Stimulated activated CD8-positive, alpha-beta memory T cell treated with anti-CD3 and anti-CD28 coated beads, Interleukin-7, amount 100 ng/mL, for 4 hours (primary cell): ENCODE measurements around the gene REM2.
A peak's percentile ranks its signal among the peaks of the same experiment; 100 is the strongest.
"Not testable (repeated sequence)": the region's sequence is repeated elsewhere in the genome, so short reads cannot be mapped to it uniquely, and the experiment has no call there.

ENCODE experiments used
- DNase-seq, 2 donors: peaks; one replicate each; pipeline ENCODE4 v3.0.0-alpha.2; 2020; ENCODE audit warnings: low read depth in 2 of 2

REM2 gene

GRCh38 chr14:22848351-22849164 is 34.5 kb upstream of the REM2 start:
- no peak for DNase-seq

GRCh38 chr14:22849212-22849819 is 33.7 kb upstream of the REM2 start:
- DNase-seq, result no peak

DNA sequence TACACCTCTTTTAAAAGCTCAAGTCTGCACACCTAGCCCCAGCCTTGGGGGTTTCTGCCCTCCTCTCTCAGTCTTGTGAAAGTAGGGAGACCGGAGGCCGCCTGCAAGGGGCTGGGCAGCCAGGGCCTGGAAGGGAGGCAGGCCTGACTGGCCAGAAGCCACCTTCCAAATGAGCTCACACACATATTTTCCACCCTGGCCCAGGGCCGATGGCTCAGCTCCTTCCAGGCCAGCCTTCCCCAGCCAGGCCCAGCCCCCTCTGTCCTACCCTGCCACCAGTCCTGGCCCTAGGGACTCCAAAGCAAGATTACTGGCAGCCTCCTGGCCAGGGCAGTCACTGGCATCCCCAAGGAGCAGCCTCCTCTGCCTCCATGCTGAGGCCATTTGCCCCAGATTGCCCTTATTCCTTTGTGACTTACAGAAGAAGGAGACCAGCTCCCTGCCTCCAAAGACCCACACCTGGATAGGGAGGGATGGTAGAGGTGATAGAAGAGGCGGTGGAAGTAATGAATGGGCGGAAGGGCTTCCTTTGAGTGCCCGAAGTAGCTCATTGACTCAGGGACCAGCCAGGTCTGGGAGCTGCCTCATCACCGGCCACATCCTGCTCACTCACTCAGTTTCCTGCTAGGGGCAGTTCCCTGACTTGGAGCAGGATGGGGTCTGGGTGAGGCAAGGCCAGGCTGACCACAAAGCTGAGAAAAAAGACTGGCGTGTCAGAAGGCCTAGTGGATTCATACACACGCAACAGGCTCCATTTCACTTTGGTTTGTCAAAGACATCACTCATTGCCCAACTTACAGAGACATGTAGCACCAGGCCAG is 31.9 kb upstream of the REM2 start:
- DNase-seq, result no peak

GRCh38 chr14:22852178-22852577 is 30.8 kb upstream of the REM2 start:
- DNase-seq, result not testable (repeated sequence)

DNA sequence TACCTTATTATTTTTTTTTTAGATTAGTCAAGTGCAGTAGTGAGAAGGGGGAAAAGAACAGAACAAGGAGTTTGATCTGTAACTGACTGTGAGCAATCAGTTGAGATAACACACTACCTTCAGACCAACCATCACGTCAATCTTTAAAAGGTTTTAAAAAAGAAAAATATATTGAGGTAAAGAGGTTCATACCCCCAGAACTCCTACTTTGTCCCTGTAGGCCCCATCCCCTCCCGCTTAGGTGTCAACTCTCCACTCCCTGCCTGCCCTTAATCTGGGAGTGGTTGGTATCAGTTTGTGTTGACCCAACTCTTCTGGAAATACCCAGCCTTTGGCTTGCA is 30.5 kb upstream of the REM2 start:
- DNase-seq, result no peak

DNA sequence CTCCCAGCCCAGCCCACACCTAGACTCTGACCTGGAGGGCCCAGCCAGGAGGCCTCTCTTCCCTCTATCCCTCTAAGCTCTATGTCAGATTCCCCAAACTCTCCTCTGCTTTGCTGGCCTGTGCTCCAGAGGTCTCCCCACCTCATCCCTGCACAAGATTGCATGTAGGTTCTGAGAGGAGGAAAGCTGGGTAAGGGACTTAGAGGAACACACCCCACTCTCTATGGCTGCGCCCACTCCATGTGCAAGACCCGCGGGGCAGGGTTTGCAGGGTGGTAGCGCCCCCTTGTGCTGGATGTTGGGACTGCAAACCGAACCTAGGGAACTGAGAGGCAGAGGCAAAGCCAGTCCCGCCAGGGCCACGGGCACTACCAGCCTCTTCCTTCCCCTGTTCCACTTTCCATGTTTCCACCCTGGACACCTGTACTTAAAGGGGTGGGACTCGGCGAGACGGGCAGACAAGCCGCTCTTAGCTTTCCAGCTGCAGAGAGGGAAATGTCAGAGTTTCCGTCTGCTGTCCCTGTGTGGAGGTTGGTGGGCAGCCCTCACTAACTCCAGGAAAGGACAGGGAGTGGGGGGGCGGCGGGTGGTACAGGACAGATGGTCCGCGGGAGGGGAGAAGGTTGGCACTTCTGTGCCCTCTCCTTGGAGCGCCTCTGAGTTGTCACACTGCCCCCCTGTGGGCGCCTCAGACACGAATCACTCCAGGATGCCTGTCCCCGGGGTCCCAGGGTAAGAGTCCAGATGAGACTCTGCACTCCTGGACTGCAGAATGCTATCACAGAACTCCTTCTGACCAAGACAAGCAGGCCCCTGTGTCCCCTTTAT is 29.9 kb upstream of the REM2 start:
- DNase-seq, result peak; percentile 74 to 86

DNA sequence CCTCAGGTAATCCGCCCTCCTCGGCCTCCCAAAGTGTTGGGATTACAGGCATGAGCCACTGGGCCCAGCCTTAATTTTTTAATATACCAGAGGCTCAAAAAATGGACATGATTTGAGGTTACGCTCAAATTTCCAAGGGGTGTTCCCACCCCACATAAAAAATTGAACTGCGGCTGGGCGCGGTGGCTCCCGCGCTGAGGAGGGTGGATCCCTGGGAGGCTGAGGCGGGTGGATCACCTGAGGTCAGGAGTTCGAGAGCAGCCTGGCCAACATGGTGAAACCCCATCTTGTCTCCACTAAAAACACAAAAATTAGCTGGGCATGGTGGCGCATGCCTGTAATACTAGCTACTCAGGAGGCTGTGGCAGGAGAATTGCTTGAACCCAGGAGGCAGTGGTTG is 28.7 kb upstream of the REM2 start:
- DNase-seq, result not testable (repeated sequence)

- DNase-seq, result no peak
Measured at GRCh38 chr14:22854963-22855724, 27.9 kb upstream of the REM2 start.

GRCh38 chr14:22856428-22856827 is 26.6 kb upstream of the REM2 start:
- no peak for DNase-seq

DNA sequence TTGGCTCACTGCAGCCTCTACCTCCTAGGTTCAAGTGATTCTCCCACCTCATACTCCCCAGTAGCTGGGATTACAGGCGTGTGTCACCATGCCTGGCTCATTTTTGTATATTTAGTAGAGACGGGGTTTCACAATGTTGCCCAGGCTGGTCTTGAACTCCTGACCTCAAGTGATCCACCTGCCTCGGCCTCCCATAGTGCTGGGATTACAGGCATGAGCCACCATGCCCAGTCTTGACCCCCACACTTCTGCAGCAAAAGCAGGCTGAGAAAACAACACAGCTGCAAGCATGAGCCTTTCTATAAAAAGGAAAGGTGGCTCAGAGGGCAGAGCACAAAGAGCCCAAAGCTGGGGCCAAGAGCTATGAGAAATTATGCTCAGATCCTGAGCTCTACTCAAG is 22.6 kb upstream of the REM2 start:
- not testable (repeated sequence) for DNase-seq

GRCh38 chr14:22861651-22862050 is 21.4 kb upstream of the REM2 start:
- no peak for DNase-seq

GRCh38 chr14:22864979-22865378 is 18.0 kb upstream of the REM2 start:
- DNase-seq, result no peak

- no peak for DNase-seq
Measured at GRCh38 chr14:22865424-22866405, 17.3 kb upstream of the REM2 start.

DNA sequence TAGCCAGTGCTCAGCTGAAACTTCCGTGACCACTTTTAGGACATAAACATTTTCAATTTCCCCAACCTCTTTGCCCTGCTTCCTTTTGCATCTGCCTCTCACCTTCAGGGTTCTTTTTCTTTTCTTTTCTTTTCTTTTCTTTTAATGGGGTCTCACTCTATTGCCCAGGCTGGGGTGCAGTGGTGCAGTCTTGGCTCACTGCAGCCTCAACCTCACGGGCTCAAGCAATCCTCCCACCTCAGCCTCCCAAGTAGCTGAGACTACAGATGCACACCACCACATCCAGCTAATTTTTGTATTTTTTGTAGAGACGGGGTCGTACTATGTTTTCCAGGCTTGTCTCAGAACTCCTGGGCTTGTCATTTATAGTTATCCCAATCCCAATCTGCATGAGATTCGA is 16.1 kb upstream of the REM2 start:
- DNase-seq, result no peak

GRCh38 chr14:22870811-22871223 is 12.2 kb upstream of the REM2 start:
- DNase-seq, result no peak

DNA sequence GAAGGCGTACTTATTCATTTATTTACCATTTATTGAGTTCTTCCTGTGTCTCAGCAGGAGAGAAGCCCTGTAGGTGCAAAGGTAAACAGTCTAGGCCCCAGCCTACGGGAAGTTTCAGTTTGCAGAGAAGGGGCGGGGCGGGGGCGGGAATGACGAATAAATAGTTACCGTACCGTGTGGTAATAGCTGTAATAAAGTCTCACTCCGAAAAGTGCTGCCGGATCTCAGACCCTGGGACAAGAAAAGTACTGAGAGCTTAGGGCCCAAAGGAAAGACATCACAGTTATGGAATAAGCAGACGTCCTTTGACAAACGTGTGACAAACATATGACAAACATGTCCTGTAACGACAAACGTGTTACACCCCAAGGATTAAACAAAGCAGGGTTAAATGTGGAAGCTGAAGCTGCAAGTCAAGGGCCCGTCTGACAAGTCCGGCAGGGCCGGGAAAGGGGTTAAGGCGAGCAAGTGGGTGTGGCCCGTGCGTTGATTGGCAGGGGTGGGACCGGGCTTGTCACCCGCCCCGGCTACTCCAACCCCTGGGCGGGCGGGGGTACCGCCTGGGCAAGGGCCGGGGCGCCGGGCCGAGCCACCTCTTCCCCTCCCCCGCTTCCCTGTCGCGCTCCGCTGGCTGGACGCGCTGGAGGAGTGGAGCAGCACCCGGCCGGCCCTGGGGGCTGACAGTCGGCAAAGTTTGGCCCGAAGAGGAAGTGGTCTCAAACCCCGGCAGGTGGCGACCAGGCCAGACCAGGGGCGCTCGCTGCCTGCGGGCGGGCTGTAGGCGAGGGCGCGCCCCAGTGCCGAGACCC is 11.6 kb upstream of the REM2 start, which contains the start of gene LRP10:
Gene LRP10 (plus strand): TSS at position 517 of the 809 bp plus-strand sequence. CDS start 564 bp downstream, outside the sequence.
- peak; percentile 66 to 67 for DNase-seq

DNA sequence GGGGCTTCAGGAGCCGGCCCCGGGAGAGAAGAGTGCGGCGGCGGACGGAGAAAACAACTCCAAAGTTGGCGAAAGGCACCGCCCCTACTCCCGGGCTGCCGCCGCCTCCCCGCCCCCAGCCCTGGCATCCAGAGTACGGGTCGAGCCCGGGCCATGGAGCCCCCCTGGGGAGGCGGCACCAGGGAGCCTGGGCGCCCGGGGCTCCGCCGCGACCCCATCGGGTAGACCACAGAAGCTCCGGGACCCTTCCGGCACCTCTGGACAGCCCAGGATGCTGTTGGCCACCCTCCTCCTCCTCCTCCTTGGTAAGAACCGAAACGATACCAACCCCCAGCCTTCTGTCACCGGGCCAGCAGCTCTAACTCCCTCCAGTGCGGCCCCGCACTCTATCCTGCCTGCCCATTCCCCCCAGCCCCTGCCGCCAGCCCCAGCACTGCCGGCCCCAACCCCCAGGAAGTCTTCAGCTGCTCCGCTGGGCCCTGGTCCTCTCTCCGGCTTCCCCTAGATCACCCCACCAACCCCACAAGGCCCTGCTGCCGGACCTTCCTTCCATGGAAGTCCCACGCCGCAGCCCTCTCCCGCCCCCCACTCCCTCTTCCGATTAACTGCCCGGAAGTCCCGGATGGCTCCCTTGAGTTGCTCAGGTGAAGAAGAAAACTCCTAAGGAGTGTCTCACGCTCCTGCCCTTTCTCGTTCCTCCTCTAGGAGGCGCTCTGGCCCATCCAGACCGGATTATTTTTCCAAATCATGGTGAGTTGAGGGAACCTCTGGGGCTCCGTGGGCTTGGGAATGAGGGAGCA is 10.8 kb upstream of the REM2 start:
- DNase-seq, result peak; percentile 49 to 57
